Endothelial cell of umbilical vein (primary cell): ENCODE data around the gene SKP1.

Experiments used
- CTCF ChIP-seq, 2 donors: IDR thresholded peaks; 1 replicate in 1 of 2; 2 replicates in 1 of 2; pipeline ENCODE4 v1.5.1; 2011; ENCODE audit warnings: low read length in 2 of 2, mild to moderate bottlenecking in 2 of 2, moderate library complexity in 2 of 2, control low read depth in 1 of 2, inconsistent platforms in 1 of 2, low read depth in 1 of 2; ENCODE audit not compliant: insufficient read depth in 1 of 2; ENCODE audit errors: extremely low read depth in 1 of 2
- EZH2 ChIP-seq: IDR thresholded peaks from 2 replicates; pipeline ENCODE4 v1.6.1; 2012; ENCODE audit warnings: borderline replicate concordance, low read depth, mild to moderate bottlenecking, moderate library complexity, low read length, inconsistent platforms; ENCODE audit not compliant: severe bottlenecking
- MYC ChIP-seq: IDR thresholded peaks from one replicate; pipeline ENCODE4 v1.6.1; 2011; ENCODE audit warnings: mild to moderate bottlenecking, low read depth, low read length
- POLR2A ChIP-seq: IDR thresholded peaks from 2 replicates; pipeline ENCODE4 v1.6.1; 2012; ENCODE audit warnings: low read depth, mild to moderate bottlenecking, control low read depth, low read length
- POLR2AphosphoS5 ChIP-seq: IDR thresholded peaks from 2 replicates; pipeline ENCODE4 v1.6.1; 2012; ENCODE audit warnings: low read depth, mild to moderate bottlenecking, control low read depth, low read length, moderate library complexity; ENCODE audit not compliant: insufficient read depth

- no peak for TF ChIP-seq CTCF (IDR thresholded peaks at IDR 0.05; ENCODE audit: extremely low read depth in 1 of 2, insufficient read depth in 1 of 2, low read depth in 1 of 2, low read length in 2 of 2)
- TF ChIP-seq POLR2AphosphoS5, result no peak
- TF ChIP-seq POLR2A, result no peak
- no peak for TF ChIP-seq EZH2
- TF ChIP-seq MYC, result no peak
Measured at GRCh38 chr5:134143431-134143830, 33.3 kb downstream of the SKP1 start.
